Peyer's patch (tissue), 4 donors: Measurements from ENCODE around the gene OR5AC2. TPM values are rescaled to one million over a fixed set of nuclear protein-coding genes. Genes with fewer than 3 reads are reported as not detected.
A peak's percentile ranks its signal among the peaks of the same experiment; 100 is the strongest.

ENCODE experiments used
- DNase-seq, 3 donors: peaks; one replicate each; pipeline ENCODE4 v3.0.0-alpha.2; 2017 to 2019
- H3K27ac ChIP-seq, 4 donors: fragments of 200-600 bp; sonication (generic); one replicate each; pipeline ENCODE4 v1.5.1; 2016 to 2019
- H3K27me3 ChIP-seq, 2 donors: fragments of 200-600 bp; sonication (generic); one replicate each; pipeline ENCODE4 v1.5.1; 2019
- H3K36me3 ChIP-seq, 3 donors: fragments of 200-600 bp; sonication (generic); one replicate each; pipeline ENCODE4 v1.5.1; 2016 to 2019
- H3K4me1 ChIP-seq, 4 donors: fragments of 200-600 bp; sonication (generic); one replicate each; pipeline ENCODE4 v1.5.1; 2016 to 2019
- H3K4me3 ChIP-seq, 4 donors: fragments of 200-600 bp; sonication (generic); 1 replicate in 3 of 4; 2 replicates in 1 of 4; pipeline ENCODE4 v1.5.1; 2016 to 2019; ENCODE audit warnings: mild to moderate bottlenecking in 1 of 4
- H3K9me3 ChIP-seq, 4 donors: fragments of 200-600 bp; sonication (generic); one replicate each; pipeline ENCODE4 v1.5.1; 2016 to 2019; ENCODE audit warnings: mild to moderate bottlenecking in 1 of 4
- CTCF ChIP-seq, 6 experiments: fragments of 450-650 bp in 4 of 6; fragments of 200-600 bp in 2 of 6; sonication (generic) in 1 of 6; IDR thresholded peaks; one replicate each; pipeline ENCODE4 v1.5.1; 2017 to 2019; ENCODE audit warnings: antibody characterized with exemption in 6 of 6, mild to moderate bottlenecking in 3 of 6, moderate library complexity in 1 of 6
- POLR2A ChIP-seq, 2 donors: fragments of 450-650 bp; IDR thresholded peaks; one replicate each; pipeline ENCODE4 v1.5.1; 2017; ENCODE audit warnings: antibody characterized with exemption in 2 of 2, mild to moderate bottlenecking in 2 of 2, moderate library complexity in 2 of 2
- total RNA-seq, 4 donors: library from RNA; depleted of rRNA; stranded (reverse); fragments of >200 nt; gene quantifications; one replicate each; pipeline ENCODE4 v1.1.0, GENCODE V29; 2016

The OR5AC2 gene
- total RNA-seq, result not detected

- no peak within 1 kb of the TSS for H3K27ac ChIP-seq
These were observed at the start of gene OR5AC2 for GRCh38 chr3:98086873-98087272. TSS of gene OR5AC2 (plus strand) at chr3:98087173. CDS start at chr3:98087173, 0 bp downstream.

GRCh38 chr3:98038286-98038685 is 48.7 kb upstream of the OR5AC2 start:
- Histone ChIP-seq H3K27ac (no peak overlapping the region), H3K9me3 (no peaks in the 10 kb centered on the region), H3K27me3 (no peaks in the 10 kb centered on the region), H3K36me3 (no peaks in the 10 kb centered on the region), H3K4me3 (no peak overlapping the region), H3K4me1 (no peaks in the 10 kb centered on the region)
- TF ChIP-seq POLR2A (IDR thresholded peaks at IDR 0.05) (no peak), CTCF (IDR thresholded peaks at IDR 0.05) (no peak)
- no peak for DNase-seq

More at GRCh38 chr3:98086873-98087272, at the start of gene OR5AC2:
- TF ChIP-seq POLR2A (IDR thresholded peaks at IDR 0.05) (no peak), CTCF (IDR thresholded peaks at IDR 0.05) (no peak)
- no peaks in the 10 kb centered on the region for H3K9me3 ChIP-seq
- H3K4me3 ChIP-seq, result no peak within 1 kb of the TSS
- H3K36me3 ChIP-seq, result no peaks in the 10 kb centered on the region
- H3K27me3 ChIP-seq, result no peaks in the 10 kb centered on the region
- no peaks in the 10 kb centered on the region for H3K4me1 ChIP-seq
- no peak for DNase-seq

DNA sequence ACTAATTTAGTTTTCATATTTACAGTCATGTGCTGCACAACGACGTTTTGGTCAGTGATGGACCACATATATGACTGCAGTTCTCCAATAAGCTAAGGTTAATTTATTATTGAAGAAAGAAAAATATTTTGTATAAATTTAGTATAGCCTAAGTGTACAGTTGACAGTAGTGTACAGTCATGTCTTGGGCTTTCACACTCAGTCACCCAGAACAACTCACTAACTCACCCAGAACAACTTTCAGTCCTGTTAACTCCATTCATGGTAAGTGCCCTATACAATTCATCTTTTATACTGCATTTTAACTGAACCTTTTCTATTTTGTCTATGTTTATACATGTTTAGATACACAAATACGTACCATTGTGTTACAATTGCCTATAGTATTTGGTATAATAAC is 48.1 kb upstream of the OR5AC2 start:
- Histone ChIP-seq H3K4me3 (no peak overlapping the region), H3K4me1 (no peaks in the 10 kb centered on the region), H3K36me3 (no peaks in the 10 kb centered on the region), H3K9me3 (no peaks in the 10 kb centered on the region), H3K27ac (no peak overlapping the region), H3K27me3 (no peaks in the 10 kb centered on the region)
- TF ChIP-seq CTCF (IDR thresholded peaks at IDR 0.05), result no peak
- TF ChIP-seq POLR2A (IDR thresholded peaks at IDR 0.05), result no peak
- DNase-seq, result no peak

DNA sequence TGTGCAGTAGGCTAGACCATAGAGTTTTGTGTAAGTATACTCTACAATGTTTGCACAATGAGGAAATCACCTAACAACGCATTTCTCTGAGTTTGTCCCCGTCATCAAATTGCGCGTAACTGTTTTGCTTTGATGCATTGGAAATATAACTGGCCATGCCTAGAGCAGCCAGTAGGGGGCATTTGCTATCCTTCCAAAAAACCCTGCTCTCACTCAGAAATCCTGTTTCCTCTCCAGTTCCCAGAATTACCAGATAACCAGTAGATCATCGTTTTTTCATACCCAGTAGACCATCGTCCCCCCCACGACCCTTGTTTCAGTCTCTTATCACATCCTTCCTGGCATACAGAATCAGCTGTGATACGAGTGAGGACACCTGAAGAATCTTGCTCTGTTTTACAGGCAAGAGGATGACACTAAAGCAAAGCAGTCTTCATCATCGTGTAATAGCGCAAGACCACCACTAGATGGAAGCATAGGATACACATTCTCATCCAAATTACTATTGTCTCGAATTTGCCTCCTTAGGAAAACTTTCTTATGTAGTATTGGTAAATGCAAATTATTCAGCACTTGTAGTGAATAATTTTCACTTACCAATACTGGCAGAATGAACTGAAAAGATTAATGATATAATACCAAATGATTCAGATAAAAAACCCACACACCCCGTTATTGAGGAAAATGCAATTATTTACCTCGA is 47.5 kb upstream of the OR5AC2 start:
- DNase-seq, result peak in 2 of 3 donors; percentile 58 to 79
- no peak overlapping the region for H3K27ac ChIP-seq
- H3K27me3 ChIP-seq, result no peaks in the 10 kb centered on the region
- peak; percentile 65 to 89 (median 83) for TF ChIP-seq CTCF (IDR thresholded peaks at IDR 0.05)
- no peak for TF ChIP-seq POLR2A (IDR thresholded peaks at IDR 0.05)
- no peaks in the 10 kb centered on the region for H3K9me3 ChIP-seq
- peak overlapping the region in 2 of 4 donors; percentile 27 to 41 for H3K4me3 ChIP-seq
- no peaks in the 10 kb centered on the region for H3K36me3 ChIP-seq
- no peaks in the 10 kb centered on the region for H3K4me1 ChIP-seq

DNA sequence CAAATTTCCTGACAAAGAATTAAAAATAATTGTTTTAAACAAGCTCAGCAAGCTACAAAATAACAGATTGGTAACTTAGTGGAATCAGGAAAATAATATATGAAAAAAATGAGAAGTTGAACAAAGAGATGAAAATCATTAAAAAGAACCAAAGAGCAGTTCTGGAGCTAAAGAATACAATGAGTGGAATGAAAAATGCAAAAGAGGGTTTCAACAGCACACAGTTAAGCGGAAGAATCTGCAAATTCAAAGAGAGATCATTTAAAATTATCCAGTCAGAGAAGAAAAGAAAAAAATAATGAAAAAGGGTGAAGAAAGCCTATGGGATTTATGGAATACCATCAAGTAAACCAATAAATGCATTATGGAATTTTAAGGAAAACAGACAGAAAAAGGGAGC is 45.6 kb upstream of the OR5AC2 start:
- no peak overlapping the region for H3K27ac ChIP-seq
- H3K27me3 ChIP-seq, result no peaks in the 10 kb centered on the region
- no peaks in the 10 kb centered on the region for H3K36me3 ChIP-seq
- no peak overlapping the region for H3K4me3 ChIP-seq
- no peaks in the 10 kb centered on the region for H3K4me1 ChIP-seq
- TF ChIP-seq CTCF (IDR thresholded peaks at IDR 0.05), result no peak
- no peak for TF ChIP-seq POLR2A (IDR thresholded peaks at IDR 0.05)
- H3K9me3 ChIP-seq, result no peaks in the 10 kb centered on the region
- DNase-seq, result no peak
